DND-41 (cell line): ENCODE results near the gene KBTBD4.
A peak's percentile ranks its signal among the peaks of the same experiment; 100 is the strongest.

Experiments
- ATAC-seq: fragments of 200-7000 bp; cut with Tn5 transposase; 3 replicates; pipeline ENCODE4 v1.9.1; 2021; ENCODE audit warnings: low read depth; ENCODE audit not compliant: insufficient read depth
- DNase-seq: peaks from one replicate; pipeline ENCODE4 v3.0.0-alpha.2; 2020
- H2AFZ ChIP-seq: 2 replicates; pipeline ENCODE4 v1.6.0; 2012; ENCODE audit warnings: low read depth, low read length
- H3K27ac ChIP-seq: 2 replicates; pipeline ENCODE4 v1.5.1; 2012; ENCODE audit warnings: low read length, inconsistent platforms
- H3K27me3 ChIP-seq: fragments of 200-600 bp; sonication (generic); 2 replicates; pipeline ENCODE4 v1.6.0; 2012; ENCODE audit warnings: low read length, mild to moderate bottlenecking, inconsistent platforms; ENCODE audit not compliant: insufficient read depth, poor library complexity
- H3K36me3 ChIP-seq: 2 replicates; pipeline ENCODE4 v1.5.1; 2012; ENCODE audit warnings: low read length, inconsistent platforms; ENCODE audit not compliant: insufficient read depth
- H3K4me1 ChIP-seq: 2 replicates; pipeline ENCODE4 v1.5.1; 2012; ENCODE audit warnings: mild to moderate bottlenecking, low read length; ENCODE audit not compliant: insufficient read depth
- H3K4me2 ChIP-seq: 2 replicates; pipeline ENCODE4 v1.6.0; 2012; ENCODE audit warnings: mild to moderate bottlenecking, moderate library complexity, low read length, inconsistent platforms; ENCODE audit not compliant: insufficient read depth
- H3K4me3 ChIP-seq, 2 experiments: fragments of 200-600 bp in 1 of 2; shearing (Covaris generic) in 1 of 2; 2 replicates each; pipeline ENCODE4 v1.5.1; 2012 to 2016; ENCODE audit warnings: inconsistent platforms in 2 of 2, low read length in 2 of 2, mild to moderate bottlenecking in 2 of 2, low read depth in 1 of 2, moderate library complexity in 1 of 2
- H3K79me2 ChIP-seq: 2 replicates; pipeline ENCODE4 v1.6.0; 2012; ENCODE audit warnings: low read length, inconsistent platforms; ENCODE audit not compliant: insufficient read depth
- H3K9ac ChIP-seq: 2 replicates; pipeline ENCODE4 v1.6.0; 2012; ENCODE audit warnings: low read depth, mild to moderate bottlenecking, inconsistent platforms, low read length, moderate library complexity
- H3K9me3 ChIP-seq: 2 replicates; pipeline ENCODE4 v1.5.1; 2012; ENCODE audit warnings: low read length, moderate library complexity, mild to moderate bottlenecking, inconsistent platforms; ENCODE audit not compliant: insufficient read depth, severe bottlenecking
- H4K20me1 ChIP-seq: 2 replicates; pipeline ENCODE4 v1.6.0; 2012; ENCODE audit warnings: low read length; ENCODE audit not compliant: insufficient read depth
- CTCF ChIP-seq: IDR thresholded peaks from 2 replicates; pipeline ENCODE4 v1.5.1; 2012; ENCODE audit warnings: borderline replicate concordance, low read length, moderate library complexity, mild to moderate bottlenecking; ENCODE audit not compliant: poor library complexity, severe bottlenecking; ENCODE audit errors: extremely low read depth
- EZH2 ChIP-seq: IDR thresholded peaks from 3 replicates; pipeline ENCODE4 v1.6.1; 2012; ENCODE audit warnings: borderline replicate concordance, low read depth, mild to moderate bottlenecking, moderate library complexity, low read length, inconsistent platforms; ENCODE audit not compliant: severe bottlenecking

Gene KBTBD4

GRCh38 chr11:47593492-47593933, 14.7 kb upstream of the KBTBD4 start:
- TF ChIP-seq EZH2 (no peak), CTCF (no peak)
- H3K4me3 ChIP-seq: no peak overlapping the region
- no peaks in the 10 kb centered on the region for H3K79me2 ChIP-seq
- H3K9me3 ChIP-seq: no peaks in the 10 kb centered on the region
- no peaks in the 10 kb centered on the region for H3K36me3 ChIP-seq
- no peaks in the 10 kb centered on the region for H3K27me3 ChIP-seq
- no peaks in the 10 kb centered on the region for H4K20me1 ChIP-seq
- H2AFZ ChIP-seq: no peak overlapping the region
- H3K4me1 ChIP-seq: no peaks in the 10 kb centered on the region
- no peak overlapping the region for H3K4me2 ChIP-seq
- no peak for ATAC-seq
- H3K9ac ChIP-seq: no peak overlapping the region
- no peak for DNase-seq
- H3K27ac ChIP-seq: no peak overlapping the region

GRCh38 chr11:47592970-47593369, 14.2 kb upstream of the KBTBD4 start:
- no peak for TF ChIP-seq EZH2
- no peak for TF ChIP-seq CTCF
- no peaks in the 10 kb centered on the region for H3K79me2 ChIP-seq
- no peaks in the 10 kb centered on the region for H3K9me3 ChIP-seq

GRCh38 chr11:47592251-47592650, 13.5 kb upstream of the KBTBD4 start:
- Histone ChIP-seq H3K36me3 (no peaks in the 10 kb centered on the region), H3K4me1 (no peaks in the 10 kb centered on the region), H3K27me3 (no peaks in the 10 kb centered on the region), H3K79me2 (no peaks in the 10 kb centered on the region), H3K9ac (no peak overlapping the region), H2AFZ (no peak overlapping the region), H4K20me1 (no peaks in the 10 kb centered on the region), H3K27ac (no peak overlapping the region), H3K4me3 (no peak overlapping the region), H3K9me3 (no peaks in the 10 kb centered on the region), H3K4me2 (no peak overlapping the region)
- DNase-seq (no peak), ATAC-seq (no peak)
- TF ChIP-seq EZH2 (no peak), CTCF (no peak)

More at GRCh38 chr11:47592970-47593369, 14.2 kb upstream of the KBTBD4 start:
- ATAC-seq (no peak), DNase-seq (no peak)
- no peak overlapping the region for H3K27ac ChIP-seq
- no peaks in the 10 kb centered on the region for H3K27me3 ChIP-seq
- no peak overlapping the region for H3K9ac ChIP-seq
- no peaks in the 10 kb centered on the region for H4K20me1 ChIP-seq
- no peak overlapping the region for H2AFZ ChIP-seq
- H3K4me3 ChIP-seq: no peak overlapping the region
- no peak overlapping the region for H3K4me2 ChIP-seq
- H3K4me1 ChIP-seq: no peaks in the 10 kb centered on the region
- H3K36me3 ChIP-seq: no peaks in the 10 kb centered on the region

- DNase-seq: no peak
These were observed 13.0 kb upstream of the KBTBD4 start for GRCh38 chr11:47591764-47592163.

More at GRCh38 chr11:47591764-47592163, 13.0 kb upstream of the KBTBD4 start:
- H3K36me3 ChIP-seq: no peaks in the 10 kb centered on the region
- no peaks in the 10 kb centered on the region for H3K9me3 ChIP-seq
- no peak overlapping the region for H2AFZ ChIP-seq
- no peaks in the 10 kb centered on the region for H3K79me2 ChIP-seq
- no peak for TF ChIP-seq CTCF
- TF ChIP-seq EZH2: no peak
- H3K4me2 ChIP-seq: no peak overlapping the region
- no peaks in the 10 kb centered on the region for H4K20me1 ChIP-seq
- H3K9ac ChIP-seq: no peak overlapping the region
- ATAC-seq: peak; percentile 39; the same call in 2 of the 3 replicates
- H3K27me3 ChIP-seq: no peaks in the 10 kb centered on the region
- no peak overlapping the region for H3K4me3 ChIP-seq
- no peak overlapping the region for H3K27ac ChIP-seq
- no peaks in the 10 kb centered on the region for H3K4me1 ChIP-seq
